Tibial artery (tissue), 4 donors: ENCODE data around the gene SNX2.

Experiments used
- DNase-seq, 2 donors: peaks; one replicate each; pipeline ENCODE4 v3.0.0-alpha.2; 2019
- H3K27ac ChIP-seq, 2 donors: fragments of 200-600 bp; sonication (generic) in 1 of 2; 1 replicate in 1 of 2; 2 replicates in 1 of 2; pipeline ENCODE4 v1.5.1; 2018 to 2019; ENCODE audit warnings: mild to moderate bottlenecking in 1 of 2
- H3K27me3 ChIP-seq, 2 donors: fragments of 200-600 bp; sonication (generic) in 1 of 2; one replicate each; pipeline versions ENCODE4 v1.5.1 to v1.6.0; 2016 to 2019
- H3K36me3 ChIP-seq, 3 donors: fragments of 200-600 bp; sonication (generic) in 2 of 3; one replicate each; pipeline ENCODE4 v1.5.1; 2016 to 2019; ENCODE audit warnings: mild to moderate bottlenecking in 2 of 3
- H3K4me1 ChIP-seq, 4 donors: fragments of 200-600 bp; sonication (generic) in 2 of 4; 1 replicate in 3 of 4; 2 replicates in 1 of 4; pipeline ENCODE4 v1.5.1; 2016 to 2019
- H3K4me3 ChIP-seq, 2 donors: fragments of 200-600 bp; sonication (generic) in 1 of 2; 1 replicate in 1 of 2; 2 replicates in 1 of 2; pipeline ENCODE4 v1.5.1; 2018 to 2019; ENCODE audit warnings: mild to moderate bottlenecking in 2 of 2
- H3K9me3 ChIP-seq, 3 donors: fragments of 200-600 bp; sonication (generic) in 1 of 3; one replicate each; pipeline ENCODE4 v1.5.1; 2016 to 2019
- intact Hi-C: fragments of 100-400 bp; cut with DNase I; formaldehyde crosslinking; loops from one replicate; pipeline ENCODE4 v1.15.0; 2023; ENCODE audit warnings: low total_unique reads
- TF ChIP-seq, protein P1 (sequence below), 2 experiments: fragments of 200-600 bp in 1 of 2; fragments of 450-650 bp in 1 of 2; IDR thresholded peaks; one replicate each; pipeline ENCODE4 v1.5.1; 2017 to 2019; ENCODE audit warnings: antibody characterized with exemption in 2 of 2, mild to moderate bottlenecking in 1 of 2, moderate library complexity in 1 of 2

Gene SNX2

DNA sequence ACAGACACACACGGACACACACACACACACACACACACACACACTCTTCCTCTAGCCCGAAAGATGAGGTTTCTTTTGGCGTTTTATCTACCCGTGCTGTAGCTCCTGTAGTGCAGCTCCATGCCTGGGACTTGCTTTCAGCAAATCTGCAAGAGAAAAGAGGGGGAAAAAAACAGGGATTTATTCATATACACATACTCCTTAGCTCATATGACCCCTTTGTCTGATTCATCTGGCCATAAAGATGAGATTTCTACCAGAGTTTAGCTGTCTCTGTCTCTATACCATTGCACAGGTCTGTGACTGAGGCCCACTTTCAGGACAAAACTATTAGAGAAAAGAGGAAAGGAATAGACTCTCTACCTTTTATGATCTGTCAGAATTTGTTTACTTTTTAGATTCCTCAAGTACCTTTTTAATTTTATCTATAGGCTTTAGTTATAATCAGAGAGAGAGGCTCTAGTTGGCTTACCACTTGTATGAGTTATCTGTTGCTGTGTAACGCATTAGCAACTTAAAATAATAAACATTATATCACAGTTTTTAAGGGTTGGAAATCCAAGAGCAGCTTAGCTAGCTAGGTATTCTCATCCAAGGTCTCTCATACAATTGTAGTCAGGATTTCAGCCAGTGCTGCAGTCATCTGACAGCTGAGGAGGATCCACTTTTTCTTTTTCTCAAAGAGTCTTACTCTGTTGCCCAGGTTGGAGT, 14.7 kb downstream of the SNX2 start:
- H3K36me3 ChIP-seq = no peaks in the 10 kb centered on the region
- no peak for DNase-seq
- peaks cover 0 to 30% (median 0%) of the 10 kb centered on the region in 4 donors for H3K4me1 ChIP-seq
- TF ChIP-seq, protein P1, sequence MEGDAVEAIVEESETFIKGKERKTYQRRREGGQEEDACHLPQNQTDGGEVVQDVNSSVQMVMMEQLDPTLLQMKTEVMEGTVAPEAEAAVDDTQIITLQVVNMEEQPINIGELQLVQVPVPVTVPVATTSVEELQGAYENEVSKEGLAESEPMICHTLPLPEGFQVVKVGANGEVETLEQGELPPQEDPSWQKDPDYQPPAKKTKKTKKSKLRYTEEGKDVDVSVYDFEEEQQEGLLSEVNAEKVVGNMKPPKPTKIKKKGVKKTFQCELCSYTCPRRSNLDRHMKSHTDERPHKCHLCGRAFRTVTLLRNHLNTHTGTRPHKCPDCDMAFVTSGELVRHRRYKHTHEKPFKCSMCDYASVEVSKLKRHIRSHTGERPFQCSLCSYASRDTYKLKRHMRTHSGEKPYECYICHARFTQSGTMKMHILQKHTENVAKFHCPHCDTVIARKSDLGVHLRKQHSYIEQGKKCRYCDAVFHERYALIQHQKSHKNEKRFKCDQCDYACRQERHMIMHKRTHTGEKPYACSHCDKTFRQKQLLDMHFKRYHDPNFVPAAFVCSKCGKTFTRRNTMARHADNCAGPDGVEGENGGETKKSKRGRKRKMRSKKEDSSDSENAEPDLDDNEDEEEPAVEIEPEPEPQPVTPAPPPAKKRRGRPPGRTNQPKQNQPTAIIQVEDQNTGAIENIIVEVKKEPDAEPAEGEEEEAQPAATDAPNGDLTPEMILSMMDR (IDR thresholded peaks at IDR 0.05) = no peak
- H3K27ac ChIP-seq = no peak overlapping the region
- peaks cover 0 to 4% (median 3%) of the 10 kb centered on the region in 3 donors for H3K9me3 ChIP-seq
- H3K27me3 ChIP-seq = no peaks in the 10 kb centered on the region
- H3K4me3 ChIP-seq = no peak overlapping the region
- intact Hi-C loops = no loop called here

DNA sequence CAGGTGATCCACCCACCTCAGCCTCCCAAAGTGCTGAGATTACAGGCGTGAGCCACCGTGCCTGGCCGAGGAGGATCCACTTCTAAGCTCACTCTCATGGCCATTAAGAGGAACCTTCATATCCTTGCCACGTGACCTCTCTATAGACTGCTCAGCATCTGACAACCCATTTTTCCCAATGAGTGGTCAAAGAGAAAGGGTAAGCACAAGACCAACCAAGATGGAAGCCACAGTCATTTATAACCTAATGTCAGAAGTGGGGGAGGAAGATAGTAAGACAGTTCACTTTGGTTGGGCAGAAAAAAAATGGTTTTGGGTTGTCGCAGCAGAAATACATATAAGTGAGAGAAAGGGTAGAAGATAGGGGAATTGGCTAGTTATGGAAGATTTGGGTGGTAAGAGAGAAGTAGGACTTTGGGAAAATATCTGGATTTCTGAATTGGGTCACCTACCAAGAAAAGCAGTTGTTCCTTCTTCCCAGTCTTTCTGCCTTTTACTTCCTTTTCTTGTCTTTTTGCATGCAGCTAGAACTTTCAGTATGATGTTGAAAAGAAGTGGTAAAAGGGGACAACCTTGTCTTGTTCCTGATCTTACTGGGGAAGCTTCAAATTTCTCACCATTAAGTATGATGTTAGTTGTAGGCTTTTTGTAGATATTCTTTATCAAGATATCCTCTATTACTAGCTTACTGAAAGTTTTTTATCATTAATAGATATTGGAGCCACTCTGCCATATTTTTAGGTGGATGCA, 15.6 kb downstream of the SNX2 start:
- DNase-seq = no peak
- Histone ChIP-seq H3K27me3 (no peaks in the 10 kb centered on the region), H3K4me3 (no peak overlapping the region), H3K9me3 (no peaks in the 10 kb centered on the region), H3K36me3 (no peaks in the 10 kb centered on the region), H3K27ac (no peak overlapping the region), H3K4me1 (peaks cover 0 to 32% (median 0%) of the 10 kb centered on the region in 4 donors)
- intact Hi-C loops = no loop called here
- TF ChIP-seq, protein P1 (IDR thresholded peaks at IDR 0.05) = no peak

DNA sequence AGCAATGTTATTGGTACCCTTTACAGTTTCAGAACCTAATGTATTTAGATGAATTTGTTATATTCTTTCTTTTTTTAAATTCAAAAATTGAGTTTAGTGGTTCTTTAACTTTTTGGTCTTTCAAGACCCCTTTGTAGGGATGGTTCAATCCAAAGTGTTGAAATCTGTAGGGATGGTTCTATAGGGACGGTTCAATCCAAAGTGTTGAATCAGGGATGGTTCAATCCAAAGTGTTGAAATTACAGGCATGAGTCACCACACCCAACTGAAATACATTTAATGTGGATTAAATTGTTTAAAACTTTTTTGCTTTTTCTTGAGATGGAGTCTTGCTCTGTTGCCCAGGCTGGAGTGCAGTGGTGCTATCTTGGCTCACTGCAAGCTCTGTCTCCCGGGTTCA, 30.6 kb downstream of the SNX2 start:
- Histone ChIP-seq H3K36me3 (peaks cover 42 to 53% (median 52%) of the 10 kb centered on the region in 3 donors), H3K4me3 (no peak overlapping the region), H3K27me3 (no peaks in the 10 kb centered on the region), H3K4me1 (no peaks in the 10 kb centered on the region), H3K9me3 (no peaks in the 10 kb centered on the region), H3K27ac (no peak overlapping the region)
- DNase-seq = no peak
- intact Hi-C loops = no loop called here
- TF ChIP-seq, protein P1 (IDR thresholded peaks at IDR 0.05) = no peak

DNA sequence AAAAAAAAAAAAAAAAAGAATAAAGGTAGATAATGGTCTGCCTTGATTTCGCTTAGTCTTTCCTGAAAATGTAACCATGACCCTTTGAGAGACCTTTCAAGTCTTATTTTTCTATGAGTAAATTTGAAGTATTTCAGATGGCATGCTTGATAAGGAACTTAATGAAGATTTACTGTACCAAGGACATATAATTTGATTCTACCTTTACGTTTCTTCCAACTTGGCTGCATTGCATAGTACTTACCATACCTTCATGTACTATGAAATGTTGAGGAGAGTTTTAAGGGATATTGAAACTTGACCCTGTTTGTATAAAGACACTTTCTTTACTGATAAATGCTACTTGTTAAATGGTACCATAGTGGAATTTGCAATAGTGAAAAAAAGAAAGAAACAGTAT, 35.5 kb downstream of the SNX2 start:
- TF ChIP-seq, protein P1 (IDR thresholded peaks at IDR 0.05) = no peak
- H3K27ac ChIP-seq = no peak overlapping the region
- no peaks in the 10 kb centered on the region for H3K9me3 ChIP-seq
- peaks cover 19 to 39% (median 26%) of the 10 kb centered on the region in 3 donors for H3K36me3 ChIP-seq
- intact Hi-C loops = no loop called here
- H3K4me3 ChIP-seq = no peak overlapping the region
- no peaks in the 10 kb centered on the region for H3K4me1 ChIP-seq
- DNase-seq = no peak
- no peaks in the 10 kb centered on the region for H3K27me3 ChIP-seq

DNA sequence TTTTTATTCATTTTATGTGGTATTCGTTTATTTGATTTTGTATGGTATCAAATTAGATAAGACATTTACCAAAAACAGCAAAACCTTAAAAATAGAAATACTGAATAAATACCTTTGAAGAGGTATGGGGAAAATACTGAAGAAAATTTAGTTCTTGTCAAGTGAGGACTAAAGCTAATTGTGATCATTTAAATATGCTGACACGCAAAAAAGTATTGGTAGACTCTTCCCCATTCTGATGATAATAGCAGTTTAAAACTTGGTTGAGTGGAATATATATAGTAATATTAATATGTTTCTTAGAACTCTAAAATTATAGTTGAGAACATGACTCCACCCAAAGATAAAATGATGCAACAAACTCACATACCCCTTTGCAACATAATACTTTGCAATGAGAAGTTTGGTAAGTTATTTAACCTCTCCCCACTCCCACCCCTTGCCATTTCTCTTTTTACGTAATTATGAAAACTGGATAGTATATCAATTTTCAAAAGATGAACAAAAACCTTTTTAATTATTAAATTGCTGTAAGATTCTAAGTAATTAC, 40.4 kb downstream of the SNX2 start:
- Histone ChIP-seq H3K4me3 (no peak overlapping the region), H3K27me3 (no peaks in the 10 kb centered on the region), H3K4me1 (no peaks in the 10 kb centered on the region), H3K9me3 (no peaks in the 10 kb centered on the region), H3K27ac (no peak overlapping the region), H3K36me3 (peaks cover 16 to 33% (median 23%) of the 10 kb centered on the region in 3 donors)
- intact Hi-C loops = no loop called here
- TF ChIP-seq, protein P1 (IDR thresholded peaks at IDR 0.05) = no peak
- no peak for DNase-seq
